ENCODE data around the gene PTPRN2. TPM values are rescaled to one million over a fixed set of nuclear protein-coding genes. Genes with fewer than 3 reads are reported as not detected.
"Not testable (repeated sequence)": the region's sequence is repeated elsewhere in the genome, so short reads cannot be mapped to it uniquely, and the experiment has no call there.

Gene PTPRN2
- total and polyA plus RNA-seq, 7 donors: 3.2 to 7.1 (median 5.5) TPM

GRCh38 chr7:158295966-158296797, 291.4 kb downstream of the PTPRN2 start:
- intact Hi-C loops (cut with DNase I): no loop called here
- no peaks in the 10 kb centered on the region for H3K36me3 ChIP-seq
- H3K4me1 ChIP-seq: no peaks in the 10 kb centered on the region
- no peak overlapping the region for H3K4me3 ChIP-seq
- DNase-seq: no peak
- H3K9me3 ChIP-seq: no peaks in the 10 kb centered on the region
- WGBS, 2 donors: 90 to 93% methylated on average over 16 of the region's 16 CpGs
- no peaks in the 10 kb centered on the region for H3K27me3 ChIP-seq
- TF ChIP-seq CTCF (IDR thresholded peaks at IDR 0.05) (no peak), POLR2AphosphoS5 (IDR thresholded peaks at IDR 0.05) (no peak), POLR2A (IDR thresholded peaks at IDR 0.05) (no peak), EP300 (IDR thresholded peaks at IDR 0.05) (no peak)
- no peak overlapping the region for H3K27ac ChIP-seq

GRCh38 chr7:158294468-158295215, 293.0 kb downstream of the PTPRN2 start:
- H3K27me3 ChIP-seq; H3K36me3 ChIP-seq; H3K9me3 ChIP-seq; H3K4me3 ChIP-seq; intact Hi-C loops (cut with DNase I); H3K27ac ChIP-seq; H3K4me1 ChIP-seq: not testable (repeated sequence)
- 95% methylated on average over 29 of the region's 29 CpGs for WGBS, 2 donors
- DNase-seq: peak; percentile 27

- H3K9me3 ChIP-seq: peaks cover 0 to 9% (median 5%) of the 10 kb centered on the region in 4 donors
- WGBS, 2 donors: 85 to 89% methylated on average over 5 of the region's 5 CpGs
- H3K4me3 ChIP-seq: no peak overlapping the region
- no peaks in the 10 kb centered on the region for H3K36me3 ChIP-seq
- no peak for DNase-seq
- TF ChIP-seq POLR2A (IDR thresholded peaks at IDR 0.05): no peak
- TF ChIP-seq EP300 (IDR thresholded peaks at IDR 0.05): no peak
- TF ChIP-seq CTCF (IDR thresholded peaks at IDR 0.05): no peak
- no peak for TF ChIP-seq POLR2AphosphoS5 (IDR thresholded peaks at IDR 0.05)
- H3K4me1 ChIP-seq: no peaks in the 10 kb centered on the region
- no peaks in the 10 kb centered on the region for H3K27me3 ChIP-seq
- H3K27ac ChIP-seq: no peak overlapping the region
- intact Hi-C loops (cut with DNase I): no loop called here
Observed at GRCh38 chr7:158292948-158293347, 294.7 kb downstream of the PTPRN2 start.

- Histone ChIP-seq H3K9me3 (peaks cover 0 to 9% (median 5%) of the 10 kb centered on the region in 4 donors), H3K4me3 (no peak overlapping the region), H3K36me3 (no peaks in the 10 kb centered on the region), H3K27me3 (no peaks in the 10 kb centered on the region), H3K4me1 (no peaks in the 10 kb centered on the region), H3K27ac (no peak overlapping the region)
- TF ChIP-seq EP300 (IDR thresholded peaks at IDR 0.05): no peak
- TF ChIP-seq POLR2A (IDR thresholded peaks at IDR 0.05): no peak
- no peak for TF ChIP-seq CTCF (IDR thresholded peaks at IDR 0.05)
- TF ChIP-seq POLR2AphosphoS5 (IDR thresholded peaks at IDR 0.05): no peak
- intact Hi-C loops (cut with DNase I): no loop called here
- 67 to 74% methylated on average over 4 of the region's 4 CpGs for WGBS, 2 donors
- DNase-seq: no peak
Observed at GRCh38 chr7:158291998-158292397, 295.6 kb downstream of the PTPRN2 start.

GRCh38 chr7:158289761-158290523, 297.7 kb downstream of the PTPRN2 start:
- Histone ChIP-seq H3K9me3 (peaks cover 0 to 9% (median 6%) of the 10 kb centered on the region in 4 donors), H3K27me3 (no peaks in the 10 kb centered on the region), H3K36me3 (no peaks in the 10 kb centered on the region), H3K4me1 (no peaks in the 10 kb centered on the region), H3K4me3 (no peak overlapping the region), H3K27ac (no peak overlapping the region)
- peak; percentile 41 for DNase-seq
- intact Hi-C loops (cut with DNase I): no loop called here
- TF ChIP-seq POLR2A (IDR thresholded peaks at IDR 0.05) (no peak), POLR2AphosphoS5 (IDR thresholded peaks at IDR 0.05) (no peak), CTCF (IDR thresholded peaks at IDR 0.05) (no peak)
- 90 to 93% methylated on average over 5 of the region's 5 CpGs for WGBS, 2 donors

All from sigmoid colon (tissue), 7 donors.